Endometrial microvascular endothelial cells (primary cell): ENCODE measurements around the gene PTPN20. TPM values are rescaled to one million over a fixed set of nuclear protein-coding genes. Genes with fewer than 3 reads are reported as not detected.

ENCODE experiments used
- in situ Hi-C: cut with HindIII; loops from 2 replicates; pipeline ENCODE4 v1.10.0; 2017; ENCODE audit warnings: low sequenced_read_pairs, low pct_unique_long_range_greater_than_20kb; ENCODE audit errors: inconsistent ontology term
- total RNA-seq: library from RNA; depleted of rRNA; stranded (reverse); fragments of >200 nt; gene quantifications from one replicate; pipeline ENCODE4 v1.2.3, GENCODE V29; 2015; ENCODE audit errors: inconsistent ontology term

PTPN20 gene
- total RNA-seq, 1 donor from 2014 or later, result 0.56 TPM

GRCh38 chr10:47016564-47016963 is 105.3 kb downstream of the PTPN20 start:
- in situ Hi-C loops, result no loop called here

DNA sequence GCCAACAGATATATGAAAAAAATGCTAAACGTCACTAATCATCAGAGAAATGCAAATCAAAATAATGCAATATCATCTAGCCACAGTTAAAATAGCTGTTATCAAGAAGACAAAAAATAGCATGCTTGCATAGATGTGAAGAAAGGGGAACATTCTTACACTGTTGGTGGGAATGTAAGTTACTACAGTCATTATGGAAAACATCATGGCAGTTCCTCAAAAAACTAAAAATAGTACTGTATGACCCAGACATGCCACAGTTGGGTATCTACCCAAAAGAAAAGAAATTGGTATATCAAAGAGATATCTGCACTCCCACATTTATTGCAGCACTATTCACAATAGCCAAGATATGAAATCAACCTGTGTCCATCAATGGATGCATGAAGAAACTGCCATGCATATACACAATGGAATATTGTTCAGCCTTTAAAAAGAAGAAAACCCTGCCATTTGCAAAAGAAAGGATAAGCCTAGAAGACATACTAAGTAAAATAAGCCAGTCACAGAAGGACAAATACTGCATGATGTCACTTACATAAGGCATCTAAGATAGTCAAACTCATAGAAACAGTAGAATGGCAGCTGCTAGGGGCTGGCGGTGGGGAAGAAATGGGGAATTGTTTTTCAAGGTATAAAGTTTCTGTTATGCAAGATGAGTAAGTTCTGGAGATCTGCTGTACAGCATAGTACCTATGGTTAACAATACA is 107.0 kb downstream of the PTPN20 start:
- in situ Hi-C loops, result no loop called here

DNA sequence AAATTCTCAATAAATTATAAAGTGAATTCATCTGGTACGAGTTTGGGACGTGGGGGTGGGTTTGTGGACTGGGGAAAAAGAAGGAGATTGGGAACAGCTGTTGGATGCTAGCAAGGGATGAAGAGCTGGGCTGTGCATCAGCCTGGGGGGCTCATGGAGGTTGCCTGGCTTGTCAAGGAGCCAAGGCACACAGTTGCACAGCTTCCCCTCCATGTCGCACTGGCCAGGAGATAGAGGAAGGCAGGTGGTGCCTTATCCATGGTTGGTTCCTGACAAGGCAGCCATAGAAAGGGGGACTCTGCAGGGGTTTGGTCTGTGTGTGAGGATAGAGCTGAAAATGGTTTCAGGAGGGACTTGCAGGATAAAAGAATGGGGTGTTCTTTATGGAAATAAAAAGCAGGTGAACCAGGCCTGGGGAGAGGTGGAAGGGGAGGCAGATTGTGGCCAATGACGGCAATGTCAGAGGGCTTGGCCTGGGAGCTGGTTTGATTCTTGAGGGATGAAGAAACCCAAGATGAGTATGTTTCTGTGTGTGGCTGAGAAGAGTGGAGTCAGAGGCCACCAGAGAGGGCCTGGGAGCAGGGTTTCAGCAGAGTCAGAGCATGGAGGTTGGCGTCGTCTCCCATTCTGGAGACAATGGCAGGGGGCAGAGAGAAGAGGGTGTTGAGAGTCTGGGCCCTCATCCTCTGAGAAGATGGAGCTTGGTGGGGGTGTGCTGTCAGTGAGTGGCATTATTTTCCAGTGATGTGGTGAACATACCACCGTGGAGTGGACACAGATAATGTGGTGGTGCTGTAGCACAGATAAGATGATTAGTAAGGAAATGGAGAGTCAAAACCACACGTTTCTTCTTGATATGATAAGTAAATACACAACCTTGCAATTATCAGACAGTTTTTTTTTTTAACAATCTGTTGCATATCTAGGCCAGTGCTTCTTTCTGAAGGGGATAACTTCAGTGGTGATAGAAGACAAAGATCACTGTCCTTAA is 108.2 kb downstream of the PTPN20 start:
- in situ Hi-C loops, result no loop called here

- in situ Hi-C loops, result no loop called here
Observed at GRCh38 chr10:47020471-47020870, 109.2 kb downstream of the PTPN20 start.

DNA sequence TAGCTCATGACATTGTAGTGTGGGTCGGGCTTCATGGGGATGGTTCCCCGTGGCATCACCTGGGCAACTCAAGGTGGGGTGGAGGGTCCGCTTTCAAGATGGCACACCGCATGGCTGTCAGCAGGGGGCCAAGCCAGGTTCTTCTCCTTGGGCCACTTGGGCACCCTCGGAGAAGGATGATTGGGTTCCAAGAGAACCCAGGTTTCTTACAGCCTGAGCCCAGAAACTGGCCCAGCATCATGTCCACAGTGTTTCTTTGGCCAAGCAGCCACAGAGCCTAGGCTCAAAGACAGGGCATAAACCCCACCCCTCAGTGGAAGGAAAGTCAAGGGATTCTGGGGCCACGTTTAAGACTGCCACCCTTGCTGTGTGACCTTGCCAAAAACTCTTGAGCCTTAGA is 110.6 kb downstream of the PTPN20 start:
- in situ Hi-C loops, result no loop called here

DNA sequence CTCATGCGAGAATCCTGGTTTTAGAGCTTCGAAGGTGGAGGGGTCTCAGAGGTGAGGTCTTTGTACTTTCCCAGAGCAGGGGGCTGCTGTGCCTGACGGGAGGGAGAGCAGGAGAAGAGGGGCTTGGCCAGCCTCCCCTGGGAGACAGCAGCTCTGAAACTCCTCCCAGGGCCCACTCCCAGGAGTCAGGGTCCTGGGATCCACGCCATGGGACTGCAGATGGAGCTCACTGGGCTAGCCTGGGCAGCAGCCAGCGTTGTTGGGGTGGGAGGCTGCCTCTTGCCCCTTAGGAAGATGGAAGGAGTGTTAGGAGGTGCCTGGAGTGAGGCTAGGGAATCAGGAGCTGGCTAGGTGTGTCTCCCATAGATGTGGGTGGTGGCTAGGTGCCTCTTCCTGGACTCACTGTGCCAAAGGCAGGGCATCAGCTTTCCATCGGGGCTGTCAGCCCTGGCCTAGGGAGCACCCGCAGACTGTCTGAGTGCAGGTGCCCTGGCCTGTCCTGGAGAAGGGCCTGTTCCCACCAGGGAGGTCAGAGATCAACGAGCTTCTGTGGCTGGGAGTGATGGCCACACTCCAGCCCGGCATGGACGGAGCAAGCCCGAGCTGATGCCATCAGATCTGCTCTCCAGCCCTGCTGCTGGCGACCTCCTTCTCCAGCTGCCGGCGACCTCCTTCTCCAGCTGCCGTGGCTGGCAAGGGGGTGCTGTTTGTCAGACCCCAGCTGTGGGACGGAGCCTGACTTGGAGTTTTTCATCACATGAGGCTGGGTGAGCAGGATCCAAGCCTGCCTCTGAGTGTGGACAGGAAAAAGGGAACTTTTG is 111.3 kb downstream of the PTPN20 start:
- in situ Hi-C loops, result no loop called here

DNA sequence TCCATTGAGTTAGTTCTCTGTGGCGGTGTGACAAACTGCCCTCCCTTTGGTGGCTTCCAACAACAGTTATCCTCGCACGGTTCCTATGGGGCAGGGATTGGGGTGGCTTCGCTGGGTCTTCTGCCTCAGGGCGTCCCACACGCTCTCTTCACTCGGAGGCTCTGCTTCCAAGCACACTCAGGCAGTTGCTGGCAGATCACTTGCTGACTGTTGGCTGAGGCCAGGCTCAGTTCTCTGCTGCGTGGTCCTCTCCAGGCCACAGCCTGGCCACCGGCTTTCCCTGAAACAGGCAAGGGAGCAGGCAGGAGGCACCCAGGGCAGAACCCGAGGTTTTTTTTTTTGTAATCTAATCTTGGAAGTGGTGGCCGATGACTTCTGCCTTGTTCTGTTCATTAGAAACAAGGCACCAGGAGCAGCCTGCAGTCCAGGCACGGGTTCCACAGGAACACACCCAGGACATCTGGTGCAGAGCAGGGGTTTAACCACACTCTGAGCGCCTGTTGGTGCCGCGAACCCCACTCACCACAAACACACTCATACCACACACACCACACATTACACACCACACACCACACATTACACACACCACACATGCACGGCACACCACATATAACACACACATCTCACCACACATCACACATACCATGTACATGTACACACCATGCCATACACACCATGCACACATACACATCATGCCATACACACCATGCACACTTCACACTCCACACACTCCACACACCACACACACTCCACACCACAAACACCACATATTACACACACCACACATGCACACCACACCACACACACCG is 112.2 kb downstream of the PTPN20 start:
- in situ Hi-C loops, result no loop called here

DNA sequence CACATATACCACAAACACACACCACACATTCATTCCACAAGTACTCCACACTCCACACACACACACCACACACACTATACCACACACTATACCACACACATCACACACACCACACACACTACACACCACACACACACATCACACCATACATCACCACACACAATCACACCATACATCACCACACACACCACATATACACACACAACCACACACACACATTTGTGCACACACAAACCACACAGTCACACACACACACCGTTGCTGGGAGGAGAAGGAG is 112.8 kb downstream of the PTPN20 start:
- in situ Hi-C loops, result no loop called here

GRCh38 chr10:47024399-47025252 is 113.4 kb downstream of the PTPN20 start:
- in situ Hi-C loops, result no loop called here

DNA sequence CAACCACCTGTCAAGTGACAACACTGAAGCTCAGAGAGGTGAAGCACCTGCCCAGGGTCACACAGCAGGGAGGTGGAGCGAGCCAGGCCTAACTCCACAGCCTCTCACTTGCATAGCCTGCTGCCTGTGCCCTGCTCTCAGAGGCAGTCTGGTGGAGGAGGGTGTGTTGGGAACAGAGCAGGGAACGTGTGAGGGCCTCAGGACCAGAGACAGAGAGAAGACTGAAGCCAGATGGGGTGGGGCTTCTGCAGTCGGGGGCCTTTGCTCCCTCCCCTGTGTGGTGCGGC is 114.0 kb downstream of the PTPN20 start:
- in situ Hi-C loops, result no loop called here

DNA sequence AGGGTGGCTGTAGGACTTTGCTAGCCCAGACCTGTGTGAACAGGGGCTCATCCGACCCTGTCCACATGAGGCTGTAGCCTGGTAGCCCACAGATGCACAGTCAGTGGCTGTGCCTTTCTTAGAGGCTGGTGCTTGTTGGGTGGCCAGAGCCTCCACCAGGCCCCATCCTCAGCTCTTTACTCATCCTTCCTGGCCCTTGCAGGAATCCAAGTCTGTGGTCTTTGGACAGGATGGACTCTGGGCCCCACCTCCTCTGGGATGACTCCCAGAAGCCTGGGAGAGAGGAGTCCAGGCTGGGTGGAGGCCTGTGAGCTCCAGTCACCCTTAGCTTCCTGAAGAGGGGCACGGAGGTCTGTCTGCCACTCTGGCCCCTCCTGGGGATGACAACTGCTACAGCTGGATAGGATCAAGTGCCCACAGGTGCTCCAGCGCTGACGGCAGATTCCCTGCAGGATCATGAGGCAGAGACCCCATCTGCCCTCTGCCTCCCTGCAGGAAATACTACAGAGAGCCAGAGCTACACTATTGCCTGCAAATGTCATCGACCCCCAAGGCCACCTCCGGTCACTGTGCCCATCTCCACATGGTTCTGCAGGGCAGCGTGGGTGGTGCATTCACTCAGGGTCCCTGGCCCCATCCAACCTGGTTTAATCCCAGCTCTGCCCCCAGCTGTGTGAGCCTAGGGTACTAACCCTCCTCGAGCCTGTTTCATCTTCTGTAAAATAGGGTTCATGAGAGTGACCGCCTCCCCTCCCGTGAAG is 114.5 kb downstream of the PTPN20 start:
- in situ Hi-C loops, result no loop called here

DNA sequence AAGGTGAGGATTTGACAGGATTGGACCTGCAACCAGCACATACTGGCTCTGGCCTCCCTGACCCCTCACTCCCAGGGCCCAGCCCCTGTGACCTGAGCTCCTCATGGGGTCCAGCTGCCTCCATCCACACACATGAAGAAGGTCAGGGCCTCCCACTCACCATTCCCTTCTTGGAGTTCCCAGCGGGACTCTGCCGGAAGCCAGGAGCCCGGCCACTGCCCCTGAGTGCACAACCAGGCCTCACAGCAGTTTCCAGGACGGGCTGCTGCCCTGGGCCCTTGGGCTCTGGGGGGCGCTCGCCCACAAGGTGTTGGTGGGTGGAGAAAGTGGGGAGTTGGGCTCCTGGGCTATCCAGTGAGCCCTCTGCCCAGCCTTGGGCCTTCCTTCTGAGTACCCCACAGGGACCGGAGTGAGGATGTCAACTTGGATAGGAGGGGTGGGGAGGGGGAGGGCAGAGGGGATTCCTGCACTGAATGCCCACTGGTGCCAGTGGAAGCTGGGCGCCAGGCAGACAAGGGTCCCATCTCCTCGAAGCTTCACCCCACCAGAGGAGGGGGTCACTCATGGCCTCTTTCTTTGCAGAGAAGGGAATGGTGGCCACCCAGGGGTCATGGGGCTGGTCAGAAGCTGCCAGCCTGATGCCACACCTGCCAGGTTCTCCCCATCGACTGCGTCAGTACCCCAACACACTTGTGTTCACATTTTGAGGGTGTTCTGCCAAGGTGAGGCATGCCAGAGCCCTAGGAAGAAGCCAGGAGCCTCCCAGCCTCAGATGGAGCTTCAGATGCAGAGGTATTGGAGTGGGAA is 115.3 kb downstream of the PTPN20 start:
- in situ Hi-C loops, result no loop called here

DNA sequence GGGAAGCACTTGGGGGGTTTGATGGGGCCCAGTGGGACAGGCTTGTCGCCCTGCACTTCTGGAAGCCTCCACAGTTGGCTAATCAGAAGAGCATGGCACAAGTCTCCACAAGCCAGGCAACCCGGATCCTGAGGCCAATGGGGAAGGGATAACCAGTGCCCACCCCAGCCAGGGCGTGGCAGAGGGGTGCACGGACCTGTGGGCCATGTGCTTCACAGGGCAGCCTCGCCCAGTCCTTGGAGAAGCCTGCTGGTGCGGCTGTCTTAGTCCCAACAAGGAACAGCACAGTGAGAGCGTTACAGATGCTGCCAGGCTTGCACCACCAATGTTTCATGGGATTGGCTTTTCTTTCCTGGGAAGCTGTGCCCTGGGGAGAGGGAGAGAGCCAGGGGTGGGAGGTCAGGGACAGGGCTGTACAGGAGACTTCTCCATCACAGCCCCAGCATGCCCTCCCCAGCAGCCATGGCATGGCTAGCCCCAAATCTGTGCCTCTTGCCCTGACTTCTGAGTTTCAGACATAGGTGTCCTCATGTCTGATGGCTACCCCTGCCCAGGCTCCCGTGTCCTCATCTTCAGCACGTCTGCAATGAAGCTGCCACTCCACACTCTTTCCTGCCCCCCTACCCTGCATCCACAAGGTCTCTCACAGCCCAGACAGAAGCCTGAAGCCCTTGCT is 116.0 kb downstream of the PTPN20 start:
- in situ Hi-C loops, result no loop called here

GRCh38 chr10:47027784-47028260 is 116.6 kb downstream of the PTPN20 start:
- in situ Hi-C loops, result no loop called here

- in situ Hi-C loops, result no loop called here
Observed at GRCh38 chr10:47028466-47028865, 117.2 kb downstream of the PTPN20 start.
